B cell (primary cell): ENCODE data around the gene SERPINA9. TPM values are rescaled to one million over a fixed set of nuclear protein-coding genes. Genes with fewer than 3 reads are reported as not detected.
A peak's percentile ranks its signal among the peaks of the same experiment; 100 is the strongest.

ENCODE experiments used
- ATAC-seq: fragments of 200-7000 bp; cut with Tn5 transposase; one replicate; pipeline ENCODE4 v1.10.0; 2021; ENCODE audit warnings: low read depth, mild to moderate bottlenecking, moderate number of reproducible peaks, moderate library complexity
- CTCF ChIA-PET: fragments of 350-600 bp; sonication (Branson Sonifier 250); formaldehyde crosslinking; loops from one replicate; lab custom pipeline; 2021; ENCODE audit warnings: antibody characterized with exemption, inconsistent platforms; lab: Charles Lee
- POLR2A ChIA-PET: fragments of 350-600 bp; sonication (Branson Sonifier 250); formaldehyde crosslinking; loops from one replicate; lab custom pipeline; 2021; ENCODE audit warnings: antibody characterized with exemption; lab: Charles Lee
- DNase-seq: peaks from one replicate; pipeline ENCODE4 v3.0.0; 2013
- H2AFZ ChIP-seq: 2 replicates; pipeline ENCODE4 v1.6.1; 2012; ENCODE audit warnings: mild to moderate bottlenecking, low read depth, low read length; ENCODE audit not compliant: insufficient read depth, poor library complexity, severe bottlenecking
- H3K27ac ChIP-seq, 2 donors: 1 replicate in 1 of 2; 2 replicates in 1 of 2; pipeline ENCODE4 v1.5.1; 2012 to 2013; ENCODE audit warnings: low read length in 2 of 2, mild to moderate bottlenecking in 2 of 2, moderate library complexity in 1 of 2
- H3K27me3 ChIP-seq, 4 experiments: fragments of 200-600 bp in 1 of 4; sonication (generic) in 1 of 4; replicated peaks in 1 of 4; 1 replicate in 2 of 4; 2 replicates in 2 of 4; pipeline versions ENCODE4 v1.6.1 to v1.7.0; 2013 to 2016; ENCODE audit warnings: low read length in 3 of 4, mild to moderate bottlenecking in 2 of 4, mixed read lengths in 1 of 4, moderate library complexity in 1 of 4; ENCODE audit not compliant: insufficient read depth in 4 of 4, control insufficient read depth in 3 of 4; ENCODE audit errors: control extremely low read depth in 1 of 4
- H3K36me3 ChIP-seq, 2 experiments: replicated peaks in 1 of 2; 1 replicate in 1 of 2; 2 replicates in 1 of 2; pipeline versions ENCODE4 v1.6.1 to v1.7.1; 2013; ENCODE audit warnings: low read length in 1 of 2; ENCODE audit not compliant: insufficient read depth in 2 of 2, control insufficient read depth in 1 of 2; ENCODE audit errors: control extremely low read depth in 1 of 2, extremely low read depth in 1 of 2
- H3K4me1 ChIP-seq, 2 donors: fragments of 200-600 bp in 1 of 2; sonication (generic) in 1 of 2; 1 replicate in 1 of 2; 2 replicates in 1 of 2; pipeline versions ENCODE4 v1.5.1 to v1.6.1; 2013 to 2017; ENCODE audit warnings: low read length in 2 of 2; ENCODE audit not compliant: control insufficient read depth in 2 of 2, insufficient read depth in 2 of 2
- H3K4me2 ChIP-seq: replicated peaks from 2 replicates; pipeline ENCODE3; 2012; ENCODE audit warnings: mild to moderate bottlenecking, low read depth, low read length; ENCODE audit not compliant: poor library complexity, severe bottlenecking
- H3K4me3 ChIP-seq, 5 experiments: fragments of 200-600 bp in 1 of 5; sonication (generic) in 1 of 5; 1 replicate in 3 of 5; 2 replicates in 2 of 5; pipeline versions ENCODE4 v1.5.1 to v1.7.0; 2011 to 2016; ENCODE audit warnings: low read length in 4 of 5, mild to moderate bottlenecking in 4 of 5, low read depth in 2 of 5, control low read depth in 1 of 5, moderate library complexity in 1 of 5; ENCODE audit not compliant: insufficient read depth in 1 of 5; ENCODE audit errors: control extremely low read depth in 1 of 5, extremely low read depth in 1 of 5
- H3K79me2 ChIP-seq: fragments of 200-600 bp; sonication (generic); one replicate; pipeline ENCODE4 v1.6.0; 2016; ENCODE audit warnings: low read length; ENCODE audit not compliant: control insufficient read depth, insufficient read depth
- H3K9ac ChIP-seq: fragments of 200-600 bp; sonication (generic); 2 replicates; pipeline ENCODE4 v1.6.1; 2017; ENCODE audit warnings: mild to moderate bottlenecking, low read length, moderate library complexity
- H3K9me3 ChIP-seq, 3 donors: one replicate each; pipeline versions ENCODE4 v1.6.1 to v1.7.1; 2013; ENCODE audit warnings: low read length in 2 of 3; ENCODE audit not compliant: control insufficient read depth in 2 of 3, insufficient read depth in 1 of 3; ENCODE audit errors: control extremely low read depth in 1 of 3
- H4K20me1 ChIP-seq: 2 replicates; pipeline ENCODE4 v1.6.0; 2012; ENCODE audit warnings: mild to moderate bottlenecking, low read length; ENCODE audit not compliant: insufficient read depth, control insufficient read depth, poor library complexity, severe bottlenecking
- H3K27ac Mint-ChIP-seq: one replicate; pipeline ENCODE4 v1.8.0; 2021; ENCODE audit warnings: mixed read lengths
- H3K27me3 Mint-ChIP-seq: one replicate; pipeline ENCODE4 v1.8.0; 2021; ENCODE audit warnings: mixed read lengths
- H3K4me1 Mint-ChIP-seq: one replicate; pipeline ENCODE4 v1.8.0; 2021; ENCODE audit warnings: mixed read lengths
- H3K4me3 Mint-ChIP-seq: one replicate; pipeline ENCODE4 v1.8.0; 2021; ENCODE audit warnings: mixed read lengths
- H3K9me3 Mint-ChIP-seq: one replicate; pipeline ENCODE4 v1.8.0; 2022; ENCODE audit warnings: mixed read lengths; ENCODE audit not compliant: insufficient read depth
- EZH2 ChIP-seq: IDR thresholded peaks from 2 replicates; pipeline ENCODE4 v1.6.1; 2012; ENCODE audit warnings: borderline replicate concordance, low read depth, mild to moderate bottlenecking, moderate library complexity, low read length; ENCODE audit not compliant: insufficient read depth, poor library complexity, severe bottlenecking
- WGBS: methylation state at CpG from one replicate; pipeline ENCODE4 v1.1.5; 2013; ENCODE audit warnings: missing lambda C conversion rate; ENCODE audit not compliant: insufficient coverage; 5-methylcytosine and 5-hydroxymethylcytosine counted together
- intact Hi-C: fragments of 100-400 bp; cut with micrococcal nuclease; formaldehyde crosslinking; loops from one replicate; pipeline ENCODE4 v1.10.0; 2022
- polyA plus RNA-seq: library from polyadenylated mRNA; depleted of rRNA; stranded (reverse); fragments of >200 nt; gene quantifications from 2 replicates; pipeline ENCODE4 v1.2.3, GENCODE V29; 2012
- total RNA-seq, 2 donors: library from RNA; stranded (reverse); fragments of 120-200 nt in 1 of 2; gene quantifications; 1 replicate in 1 of 2; 2 replicates in 1 of 2; pipeline versions ENCODE4 v1.2.3 to v1.2.4, GENCODE V29; 2013 to 2022
- TF ChIP-seq, protein P1 (sequence below): fragments of 200-600 bp; IDR thresholded peaks from one replicate; pipeline ENCODE4 v1.8.0; 2022; ENCODE audit warnings: antibody characterized with exemption, mild to moderate bottlenecking

SERPINA9 gene
- total and polyA plus RNA-seq, 2 donors (not counting 1 experiment from before 2014, with no cell fraction given): 0.74 TPM; not detected in 1

DNA sequence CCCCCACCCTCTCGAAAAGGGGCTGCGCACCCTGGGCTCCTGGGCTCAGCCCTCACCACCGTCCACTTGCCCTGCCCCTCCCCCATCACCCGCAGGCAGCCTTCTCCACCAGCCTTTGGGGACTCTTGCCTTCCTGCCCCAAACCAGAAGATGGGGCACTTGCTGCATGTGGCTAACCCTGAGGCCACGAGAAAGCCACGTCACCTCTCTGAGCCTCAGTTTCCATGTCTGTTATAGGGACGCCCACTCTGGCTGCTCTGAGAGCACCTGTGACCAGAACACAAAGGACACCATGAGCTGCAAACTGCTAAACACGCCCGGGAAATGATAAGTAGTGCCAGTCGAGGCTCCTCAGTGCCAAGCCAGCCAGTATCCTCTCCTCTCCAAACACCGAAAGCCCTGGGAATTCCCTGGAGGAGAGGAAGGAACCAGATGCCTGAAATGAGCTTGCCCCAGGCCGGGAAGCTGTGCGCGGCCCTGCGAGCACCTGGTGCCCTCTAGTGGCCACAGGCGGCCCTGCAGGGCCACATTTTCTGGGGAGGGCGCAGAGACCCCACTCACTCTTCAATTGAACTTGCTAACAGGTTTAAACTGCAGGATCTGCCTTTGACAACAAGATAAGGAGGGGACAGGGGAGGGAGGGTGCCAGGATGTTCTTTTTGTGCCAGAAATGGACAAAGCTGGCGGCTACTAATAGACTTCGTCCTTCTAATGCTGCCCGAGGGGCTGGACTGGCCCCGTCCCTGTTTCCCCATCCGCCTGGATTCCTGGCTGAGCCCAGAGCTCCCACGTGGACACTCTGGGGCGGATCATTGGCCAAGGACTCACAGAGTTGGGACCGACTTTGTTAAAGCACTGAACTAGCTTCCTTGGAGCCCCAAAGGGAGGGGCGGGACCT is 10.2 kb upstream of the SERPINA9 start:
- H2AFZ ChIP-seq: peak overlapping the region; percentile 31
- no peaks in the 10 kb centered on the region for H4K20me1 ChIP-seq
- peak overlapping the region; percentile 20 for H3K4me2 ChIP-seq
- intact Hi-C loops: loop anchor here (1.0 to 10.0 kb wide), 2 partner anchors 63 to 141 kb away; no protein-coding TSS in a partner anchor
- no peak overlapping the region for H3K27ac ChIP-seq
- 17% methylated on average over 26 of the region's 26 CpGs for WGBS
- POLR2A ChIA-PET: no interaction called here
- H3K36me3 ChIP-seq: no peaks in the 10 kb centered on the region
- TF ChIP-seq EZH2: no peak
- TF ChIP-seq, protein P1, sequence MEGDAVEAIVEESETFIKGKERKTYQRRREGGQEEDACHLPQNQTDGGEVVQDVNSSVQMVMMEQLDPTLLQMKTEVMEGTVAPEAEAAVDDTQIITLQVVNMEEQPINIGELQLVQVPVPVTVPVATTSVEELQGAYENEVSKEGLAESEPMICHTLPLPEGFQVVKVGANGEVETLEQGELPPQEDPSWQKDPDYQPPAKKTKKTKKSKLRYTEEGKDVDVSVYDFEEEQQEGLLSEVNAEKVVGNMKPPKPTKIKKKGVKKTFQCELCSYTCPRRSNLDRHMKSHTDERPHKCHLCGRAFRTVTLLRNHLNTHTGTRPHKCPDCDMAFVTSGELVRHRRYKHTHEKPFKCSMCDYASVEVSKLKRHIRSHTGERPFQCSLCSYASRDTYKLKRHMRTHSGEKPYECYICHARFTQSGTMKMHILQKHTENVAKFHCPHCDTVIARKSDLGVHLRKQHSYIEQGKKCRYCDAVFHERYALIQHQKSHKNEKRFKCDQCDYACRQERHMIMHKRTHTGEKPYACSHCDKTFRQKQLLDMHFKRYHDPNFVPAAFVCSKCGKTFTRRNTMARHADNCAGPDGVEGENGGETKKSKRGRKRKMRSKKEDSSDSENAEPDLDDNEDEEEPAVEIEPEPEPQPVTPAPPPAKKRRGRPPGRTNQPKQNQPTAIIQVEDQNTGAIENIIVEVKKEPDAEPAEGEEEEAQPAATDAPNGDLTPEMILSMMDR: peak; percentile 96
- H3K4me3 Mint-ChIP-seq: peak overlapping the region; percentile 56
- ATAC-seq (peak; percentile 46), DNase-seq (peak; percentile 58)
- H3K27me3 ChIP-seq: peaks cover 0 to 14% (median 4%) of the 10 kb centered on the region in 4 experiments
- no peaks in the 10 kb centered on the region for H3K9me3 Mint-ChIP-seq
- peaks cover 41% of the 10 kb centered on the region for H3K4me1 Mint-ChIP-seq
- peaks cover 0 to 11% (median 0%) of the 10 kb centered on the region in 3 donors for H3K9me3 ChIP-seq
- peaks cover 29% of the 10 kb centered on the region for H3K27me3 Mint-ChIP-seq
- H3K27ac Mint-ChIP-seq: no peak overlapping the region
- H3K4me1 ChIP-seq: peaks cover 0 to 13% of the 10 kb centered on the region in 2 donors
- CTCF ChIA-PET: interaction anchor here (0.6 to 7.3 kb wide), 21 partner anchors 10 to 450 kb away, joined by 3 to 73 read pairs (median 4); partner anchors contain the start of gene SERPINA9
- H3K4me3 ChIP-seq: no peak overlapping the region
- no peak overlapping the region for H3K9ac ChIP-seq
- H3K79me2 ChIP-seq: no peaks in the 10 kb centered on the region
